H9 (cell line): Measurements from ENCODE around the gene NAP1L1. TPM values are rescaled to one million over a fixed set of nuclear protein-coding genes. Genes with fewer than 3 reads are reported as not detected.

Experiments
- DNase-seq: peaks from one replicate; pipeline ENCODE4 v3.0.0-alpha.2; 2017
- H2AFZ ChIP-seq: one replicate; pipeline ENCODE4 v1.6.1; 2013; ENCODE audit warnings: mild to moderate bottlenecking, low read length, control low read depth, moderate library complexity
- H2AK5ac ChIP-seq: 2 replicates; pipeline ENCODE4 v1.6.1; 2013; ENCODE audit warnings: low read length, control low read depth, mixed read lengths; ENCODE audit not compliant: insufficient read length
- H2BK120ac ChIP-seq: one replicate; pipeline ENCODE4 v1.6.1; 2013; ENCODE audit warnings: low read depth, mild to moderate bottlenecking, low read length, control low read depth, inconsistent platforms; ENCODE audit not compliant: poor library complexity, severe bottlenecking
- H2BK12ac ChIP-seq: 2 replicates; pipeline ENCODE4 v1.6.1; 2013; ENCODE audit warnings: low read length, control low read depth, mixed read lengths, low read depth; ENCODE audit not compliant: insufficient read length
- H2BK15ac ChIP-seq: 2 replicates; pipeline ENCODE4 v1.6.1; 2013; ENCODE audit warnings: low read depth, low read length, control low read depth
- H2BK20ac ChIP-seq: one replicate; pipeline ENCODE4 v1.6.1; 2013; ENCODE audit warnings: low read depth, mild to moderate bottlenecking, low read length, control low read depth, inconsistent platforms; ENCODE audit not compliant: poor library complexity, severe bottlenecking
- H2BK5ac ChIP-seq: 2 replicates; pipeline ENCODE4 v1.6.1; 2013; ENCODE audit warnings: low read length, control low read depth, mixed read lengths; ENCODE audit not compliant: insufficient read length
- H3K14ac ChIP-seq: 2 replicates; pipeline ENCODE4 v1.6.1; 2013; ENCODE audit warnings: low read length, control low read depth; ENCODE audit not compliant: insufficient read depth
- H3K18ac ChIP-seq: 2 replicates; pipeline ENCODE4 v1.6.1; 2013; ENCODE audit warnings: low read depth, mild to moderate bottlenecking, mixed read lengths, low read length, control low read depth; ENCODE audit not compliant: insufficient read length
- H3K23ac ChIP-seq: 2 replicates; pipeline ENCODE4 v1.6.1; 2013; ENCODE audit warnings: low read length, control low read depth, mixed read lengths, low read depth; ENCODE audit not compliant: insufficient read length
- H3K23me2 ChIP-seq: 2 replicates; pipeline ENCODE4 v1.6.1; 2013; ENCODE audit warnings: low read depth, mild to moderate bottlenecking, mixed read lengths, low read length, control low read depth; ENCODE audit not compliant: insufficient read length, poor library complexity, severe bottlenecking
- H3K27ac ChIP-seq: 2 replicates; pipeline ENCODE4 v1.5.1; 2013; ENCODE audit warnings: low read length, control low read depth, mixed read lengths, low read depth; ENCODE audit not compliant: insufficient read length
- H3K27me3 ChIP-seq: 2 replicates; pipeline ENCODE4 v1.6.1; 2013; ENCODE audit warnings: low read length, control low read depth, inconsistent platforms; ENCODE audit not compliant: insufficient read depth
- H3K4ac ChIP-seq: 2 replicates; pipeline ENCODE4 v1.6.1; 2013; ENCODE audit warnings: low read depth, mild to moderate bottlenecking, control low read depth, inconsistent platforms, low read length, moderate library complexity
- H3K4me1 ChIP-seq: 2 replicates; pipeline ENCODE4 v1.6.1; 2013; ENCODE audit warnings: low read length, control low read depth, inconsistent platforms; ENCODE audit not compliant: insufficient read depth
- H3K4me2 ChIP-seq: 2 replicates; pipeline ENCODE4 v1.6.1; 2013; ENCODE audit warnings: low read length, control low read depth, mixed read lengths; ENCODE audit not compliant: insufficient read length, insufficient read depth
- H3K56ac ChIP-seq: 2 replicates; pipeline ENCODE4 v1.6.1; 2013; ENCODE audit warnings: low read depth, mild to moderate bottlenecking, mixed read lengths, low read length, control low read depth; ENCODE audit not compliant: insufficient read length
- H3K79me1 ChIP-seq: 2 replicates; pipeline ENCODE4 v1.6.1; 2013; ENCODE audit warnings: low read depth, mild to moderate bottlenecking, moderate library complexity, low read length, control low read depth, inconsistent platforms; ENCODE audit not compliant: insufficient read depth, poor library complexity, severe bottlenecking
- H3K79me2 ChIP-seq: 2 replicates; pipeline ENCODE4 v1.6.1; 2013; ENCODE audit warnings: low read length, control low read depth, inconsistent platforms; ENCODE audit not compliant: insufficient read depth
- H3K9ac ChIP-seq: 2 replicates; pipeline ENCODE4 v1.6.1; 2013; ENCODE audit warnings: low read length, control low read depth, mixed read lengths; ENCODE audit not compliant: insufficient read length; ENCODE audit errors: extremely low read depth
- H3K9me3 ChIP-seq: one replicate; pipeline ENCODE4 v1.6.1; 2013; ENCODE audit warnings: low read depth, low read length, inconsistent platforms; ENCODE audit not compliant: control insufficient read depth
- H3T11ph ChIP-seq: one replicate; pipeline ENCODE4 v1.6.1; 2013; ENCODE audit warnings: mild to moderate bottlenecking, low read length, control low read depth, inconsistent platforms
- H4K20me1 ChIP-seq: one replicate; pipeline ENCODE4 v1.6.1; 2013; ENCODE audit not compliant: control insufficient read depth, insufficient read length, insufficient read depth
- H4K5ac ChIP-seq: 2 replicates; pipeline ENCODE4 v1.6.1; 2013; ENCODE audit warnings: low read depth, mild to moderate bottlenecking, mixed read lengths, low read length, control low read depth; ENCODE audit not compliant: insufficient read length
- H4K8ac ChIP-seq: replicated peaks from 2 replicates; pipeline ENCODE4 v1.6.1; 2013; ENCODE audit warnings: low read length, control low read depth, mixed read lengths, low read depth; ENCODE audit not compliant: insufficient read length
- H4K91ac ChIP-seq: 2 replicates; pipeline ENCODE4 v1.6.1; 2013; ENCODE audit warnings: low read depth, mild to moderate bottlenecking, moderate library complexity, mixed read lengths, low read length, control low read depth; ENCODE audit not compliant: insufficient read length
- H3K27ac Mint-ChIP-seq, 3 experiments: 2 replicates in 2 of 3; 3 replicates in 1 of 3; pipeline ENCODE4 v1.8.0; 2020 to 2021; ENCODE audit warnings: mixed read lengths in 3 of 3, mild to moderate bottlenecking in 1 of 3, moderate library complexity in 1 of 3
- H3K27me3 Mint-ChIP-seq: 2 replicates; pipeline ENCODE4 v1.8.0; 2021; ENCODE audit warnings: low read depth, mild to moderate bottlenecking, moderate library complexity, mixed read lengths
- H3K36me3 Mint-ChIP-seq, 3 experiments: 2 replicates in 2 of 3; 3 replicates in 1 of 3; pipeline ENCODE4 v1.8.0; 2020 to 2021; ENCODE audit warnings: low read depth in 3 of 3, mixed read lengths in 3 of 3; ENCODE audit not compliant: insufficient read depth in 1 of 3
- H3K4me1 Mint-ChIP-seq, 2 experiments: 2 replicates each; pipeline ENCODE4 v1.8.0; 2020; ENCODE audit warnings: mixed read lengths in 2 of 2
- H3K4me3 Mint-ChIP-seq, 2 experiments: 2 replicates in 1 of 2; 3 replicates in 1 of 2; pipeline ENCODE4 v1.8.0; 2020 to 2021; ENCODE audit warnings: mild to moderate bottlenecking in 2 of 2, mixed read lengths in 2 of 2, moderate library complexity in 1 of 2
- H3K9me3 Mint-ChIP-seq, 2 experiments: 2 replicates in 1 of 2; 3 replicates in 1 of 2; pipeline ENCODE4 v1.8.0; 2020; ENCODE audit warnings: mild to moderate bottlenecking in 2 of 2, mixed read lengths in 2 of 2, moderate library complexity in 1 of 2
- WGBS: extraction: QIAGEN DNeasy Blood & Tissue Kit; methylation state at CpG from one replicate; pipeline ENCODE4 v1.1.7; 2013; ENCODE audit warnings: missing lambda C conversion rate, low lambda C conversion rate, mixed read lengths; ENCODE audit not compliant: insufficient read length; ENCODE audit errors: extremely low coverage; 5-methylcytosine and 5-hydroxymethylcytosine counted together
- total RNA-seq: library from RNA; stranded (reverse); gene quantifications from 2 replicates; pipeline ENCODE4 v1.2.1, GENCODE V29; 2021
- TF ChIP-seq, protein P1 (sequence below): fragments of 200-600 bp; sonication (generic); conservative IDR thresholded peaks from 3 replicates; pipeline ENCODE4 v1.8.0; 2021; ENCODE audit warnings: antibody characterized with exemption, mild to moderate bottlenecking

Gene NAP1L1
- total RNA-seq, 1 experiment from 2014 or later, result 1,012 TPM

DNA sequence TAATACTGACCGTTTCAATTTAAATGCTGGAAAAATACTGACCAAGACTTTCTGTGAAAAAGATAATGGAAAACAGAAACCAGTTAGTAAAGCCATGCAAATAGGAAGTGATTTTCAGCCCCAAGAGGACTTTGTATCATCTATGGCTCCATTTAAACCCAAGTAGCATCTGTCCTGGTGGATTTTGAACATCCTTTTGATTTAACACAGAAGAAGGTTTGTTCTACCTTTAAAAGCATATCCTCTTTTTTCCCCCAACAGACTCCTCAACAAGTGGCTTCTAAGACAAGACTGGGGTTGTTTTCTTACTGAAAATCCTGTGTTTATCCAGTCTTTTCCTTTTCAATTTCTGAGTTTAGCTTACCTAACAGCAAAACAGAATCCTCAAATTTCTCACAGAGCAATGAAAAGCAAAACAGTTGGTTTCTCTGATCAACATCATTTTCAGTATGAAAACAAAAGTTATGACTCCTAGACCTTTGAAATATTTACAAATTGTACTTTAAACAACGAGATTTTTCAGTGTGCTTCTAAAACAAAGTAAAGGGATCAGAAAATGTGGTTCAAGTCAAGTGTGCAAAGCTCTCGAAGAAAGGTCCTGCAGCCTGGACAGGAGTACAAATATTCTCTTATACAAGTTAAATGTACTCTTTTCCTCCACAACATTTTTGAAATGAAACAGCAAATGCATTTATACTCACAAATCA, 55.8 kb downstream of the NAP1L1 start:
- peaks cover 3% of the 10 kb centered on the region for H3K27me3 Mint-ChIP-seq
- Histone ChIP-seq H3K18ac (no peak overlapping the region), H3K56ac (no peak overlapping the region), H3K9me3 (no peaks in the 10 kb centered on the region), H3K9ac (peak overlapping the region; percentile 59), H3K27ac (no peak overlapping the region), H2BK20ac (no peak overlapping the region), H2BK5ac (no peak overlapping the region), H2BK15ac (no peak overlapping the region), H2BK12ac (no peak overlapping the region), H3K14ac (no peak overlapping the region), H3K27me3 (no peaks in the 10 kb centered on the region), H2AFZ (no peak overlapping the region), H2BK120ac (no peak overlapping the region), H3K4me2 (peak overlapping the region; percentile 66), H4K91ac (no peak overlapping the region), H4K20me1 (no peaks in the 10 kb centered on the region), H3K4me1 (peaks cover 2% of the 10 kb centered on the region; the same call in 1 of the 2 replicates), H3K79me1 (no peaks in the 10 kb centered on the region), H2AK5ac (no peak overlapping the region), H3K4ac (no peak overlapping the region), H3K79me2 (peaks cover 11% of the 10 kb centered on the region; the same call in 1 of the 2 replicates), H3T11ph (no peak overlapping the region), H4K5ac (no peak overlapping the region), H4K8ac (no peak overlapping the region), H3K23me2 (peaks cover 9% of the 10 kb centered on the region), H3K23ac (no peak overlapping the region)
- H3K4me1 Mint-ChIP-seq, result peaks cover 35 to 37% of the 10 kb centered on the region in 2 experiments
- H3K4me3 Mint-ChIP-seq, result peak overlapping the region; percentile 98 to 99
- peaks cover 5 to 47% (median 32%) of the 10 kb centered on the region in 3 experiments; a peak in 4 of 7 replicates for H3K36me3 Mint-ChIP-seq
- H3K9me3 Mint-ChIP-seq, result no peaks in the 10 kb centered on the region; a peak in 1 of 5 replicates
- no CpG with 5 or more reads among the region's 3 CpGs for WGBS
- no peak for DNase-seq
- TF ChIP-seq, protein P1, sequence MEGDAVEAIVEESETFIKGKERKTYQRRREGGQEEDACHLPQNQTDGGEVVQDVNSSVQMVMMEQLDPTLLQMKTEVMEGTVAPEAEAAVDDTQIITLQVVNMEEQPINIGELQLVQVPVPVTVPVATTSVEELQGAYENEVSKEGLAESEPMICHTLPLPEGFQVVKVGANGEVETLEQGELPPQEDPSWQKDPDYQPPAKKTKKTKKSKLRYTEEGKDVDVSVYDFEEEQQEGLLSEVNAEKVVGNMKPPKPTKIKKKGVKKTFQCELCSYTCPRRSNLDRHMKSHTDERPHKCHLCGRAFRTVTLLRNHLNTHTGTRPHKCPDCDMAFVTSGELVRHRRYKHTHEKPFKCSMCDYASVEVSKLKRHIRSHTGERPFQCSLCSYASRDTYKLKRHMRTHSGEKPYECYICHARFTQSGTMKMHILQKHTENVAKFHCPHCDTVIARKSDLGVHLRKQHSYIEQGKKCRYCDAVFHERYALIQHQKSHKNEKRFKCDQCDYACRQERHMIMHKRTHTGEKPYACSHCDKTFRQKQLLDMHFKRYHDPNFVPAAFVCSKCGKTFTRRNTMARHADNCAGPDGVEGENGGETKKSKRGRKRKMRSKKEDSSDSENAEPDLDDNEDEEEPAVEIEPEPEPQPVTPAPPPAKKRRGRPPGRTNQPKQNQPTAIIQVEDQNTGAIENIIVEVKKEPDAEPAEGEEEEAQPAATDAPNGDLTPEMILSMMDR, result no peak
- H3K27ac Mint-ChIP-seq, result peak overlapping the region in 2 of 3 experiments; percentile 49 to 82; a peak in 3 of 7 replicates
